WTC11 (cell line): ENCODE measurements around the gene SMARCD2. TPM values are rescaled to one million over a fixed set of nuclear protein-coding genes. Genes with fewer than 3 reads are reported as not detected.

Experiments used
- ATAC-seq: fragments of 200-7000 bp; cut with Tn5 transposase; 2 replicates; pipeline ENCODE4 v1.10.0; 2021; ENCODE audit warnings: mild to moderate bottlenecking, moderate library complexity
- CTCF ChIA-PET: fragments of 300-600 bp; sonication (Branson Sonifier 250); formaldehyde crosslinking; loops from one replicate; lab custom pipeline; 2021; ENCODE audit warnings: antibody characterized with exemption; lab: Charles Lee
- POLR2A ChIA-PET: fragments of 350-600 bp; sonication (Branson Sonifier 250); formaldehyde crosslinking; loops from one replicate; lab custom pipeline; 2021; ENCODE audit warnings: antibody characterized with exemption; lab: Charles Lee
- DNase-seq: peaks from one replicate; pipeline ENCODE4 v3.0.0; 2021; ENCODE audit warnings: low spot score
- H3K27ac Mint-ChIP-seq: 2 replicates; pipeline ENCODE4 v1.8.0; 2021; ENCODE audit warnings: mixed read lengths
- H3K27me3 Mint-ChIP-seq: 2 replicates; pipeline ENCODE4 v1.8.0; 2021; ENCODE audit warnings: low read depth, mild to moderate bottlenecking, moderate library complexity, mixed read lengths
- H3K36me3 Mint-ChIP-seq: 2 replicates; pipeline ENCODE4 v1.8.0; 2021; ENCODE audit warnings: mixed read lengths
- H3K4me1 Mint-ChIP-seq: 2 replicates; pipeline ENCODE4 v1.8.0; 2022; ENCODE audit warnings: mixed read lengths
- H3K4me3 Mint-ChIP-seq: 2 replicates; pipeline ENCODE4 v1.8.0; 2021; ENCODE audit warnings: mild to moderate bottlenecking, moderate library complexity, mixed read lengths
- H3K9me3 Mint-ChIP-seq: 2 replicates; pipeline ENCODE4 v1.8.0; 2021; ENCODE audit warnings: mixed read lengths
- AR ChIP-seq: fragments of 250-450 bp; sonication (Bioruptor Pico); IDR thresholded peaks from 2 replicates; pipeline ENCODE4 v1.9.0; 2021; ENCODE audit warnings: mild to moderate bottlenecking
- ATF3 ChIP-seq: sonication (generic); formaldehyde crosslinking; conservative IDR thresholded peaks from 2 replicates; pipeline ENCODE4 v1.8.1; 2022; ENCODE audit warnings: mild to moderate bottlenecking, missing genetic modification reagents
- ATF6 ChIP-seq: sonication (generic); formaldehyde crosslinking; IDR thresholded peaks from 2 replicates; pipeline ENCODE4 v1.8.1; 2023; ENCODE audit warnings: mild to moderate bottlenecking, missing genetic modification reagents
- E2F5 ChIP-seq: sonication (generic); formaldehyde crosslinking; IDR thresholded peaks from 2 replicates; pipeline ENCODE4 v1.8.1; 2022; ENCODE audit warnings: mild to moderate bottlenecking, moderate library complexity, missing genetic modification reagents
- ERG ChIP-seq: fragments of 250-450 bp; sonication (Bioruptor Pico); IDR thresholded peaks from 2 replicates; pipeline ENCODE4 v1.8.0; 2021; ENCODE audit warnings: mild to moderate bottlenecking
- FOXJ3 ChIP-seq: sonication (generic); formaldehyde crosslinking; IDR thresholded peaks from 2 replicates; pipeline ENCODE4 v1.9.0; 2021; ENCODE audit warnings: missing genetic modification reagents, mild to moderate bottlenecking, borderline replicate concordance
- HMGXB4 ChIP-seq: sonication (generic); formaldehyde crosslinking; IDR thresholded peaks from 2 replicates; pipeline ENCODE4 v1.8.1; 2023; ENCODE audit warnings: mild to moderate bottlenecking, moderate library complexity, missing genetic modification reagents
- IRF1 ChIP-seq: sonication (generic); formaldehyde crosslinking; IDR thresholded peaks from 2 replicates; pipeline ENCODE4 v1.8.0; 2023; ENCODE audit warnings: missing genetic modification reagents
- MLX ChIP-seq: sonication (generic); formaldehyde crosslinking; IDR thresholded peaks from 2 replicates; pipeline ENCODE4 v1.8.1; 2023; ENCODE audit warnings: mild to moderate bottlenecking, missing genetic modification reagents, moderate library complexity
- NR3C1 ChIP-seq: sonication (generic); formaldehyde crosslinking; conservative IDR thresholded peaks from 2 replicates; pipeline ENCODE4 v1.8.1; 2023; ENCODE audit warnings: low read depth, mild to moderate bottlenecking, missing genetic modification reagents
- OVOL2 ChIP-seq: fragments of 250-450 bp; sonication (Bioruptor Pico); IDR thresholded peaks from 2 replicates; pipeline ENCODE4 v1.9.0; 2021; ENCODE audit warnings: mild to moderate bottlenecking, borderline replicate concordance
- TCF7 ChIP-seq: sonication (generic); formaldehyde crosslinking; IDR thresholded peaks from 2 replicates; pipeline ENCODE4 v1.8.0; 2022; ENCODE audit warnings: mild to moderate bottlenecking, low read depth, missing genetic modification reagents, moderate library complexity
- USF2 ChIP-seq: sonication (generic); formaldehyde crosslinking; IDR thresholded peaks from 2 replicates; pipeline ENCODE4 v1.8.1; 2023; ENCODE audit warnings: mild to moderate bottlenecking, missing genetic modification reagents, moderate library complexity
- ZBTB43 ChIP-seq: sonication (generic); formaldehyde crosslinking; IDR thresholded peaks from 2 replicates; pipeline ENCODE4 v1.8.1; 2023; ENCODE audit warnings: mild to moderate bottlenecking, missing genetic modification reagents
- ZNF423 ChIP-seq: fragments of 250-450 bp; sonication (Bioruptor Pico); IDR thresholded peaks from 2 replicates; pipeline ENCODE4 v2.1.2; 2022; ENCODE audit warnings: mild to moderate bottlenecking, moderate library complexity
- total RNA-seq: library from RNA; stranded (reverse); gene quantifications from 3 replicates; pipeline ENCODE4 v1.2.3, GENCODE V29; 2021

Gene SMARCD2
- total RNA-seq, 1 experiment from 2014 or later: 106 TPM

GRCh38 chr17:63800783-63801182, 41.7 kb downstream of the SMARCD2 start (continued):
- TF ChIP-seq AR (CRISPR knock-in tag) (no peak), USF2 (CRISPR knock-in tag) (no peak), E2F5 (CRISPR knock-in tag) (no peak), ERG (no peak), NR3C1 (CRISPR knock-in tag) (no peak), IRF1 (CRISPR knock-in tag) (no peak), TCF7 (CRISPR knock-in tag) (no peak), FOXJ3 (CRISPR knock-in tag) (no peak)

- CTCF ChIA-PET: no interaction called here
- ATAC-seq: no peak
- DNase-seq: no peak
- no peaks in the 10 kb centered on the region for H3K4me1 Mint-ChIP-seq
- no peak overlapping the region for H3K4me3 Mint-ChIP-seq
- H3K36me3 Mint-ChIP-seq: peaks cover 70% of the 10 kb centered on the region
- no peaks in the 10 kb centered on the region for H3K27me3 Mint-ChIP-seq
- no peaks in the 10 kb centered on the region for H3K9me3 Mint-ChIP-seq
- POLR2A ChIA-PET: no interaction called here
- H3K27ac Mint-ChIP-seq: no peak overlapping the region
- TF ChIP-seq HMGXB4 (no peak), ATF6 (CRISPR knock-in tag) (no peak), MLX (CRISPR knock-in tag) (no peak), ZNF423 (no peak), ATF3 (CRISPR knock-in tag) (no peak), ZBTB43 (no peak), AR (CRISPR knock-in tag) (no peak), OVOL2 (no peak)
These were observed 43.8 kb downstream of the SMARCD2 start for GRCh38 chr17:63798572-63799106.
